Glomerular visceral epithelial cell (primary cell): ENCODE results near the gene UBE3A.

Experiments used
- DNase-seq: peaks from one replicate; pipeline ENCODE4 v3.0.0-alpha.2; 2016; ENCODE audit errors: extremely low spot score

Gene UBE3A

GRCh38 chr15:25331860-25332259 is 107.0 kb downstream of the UBE3A start:
- DNase-seq, result no peak

DNA sequence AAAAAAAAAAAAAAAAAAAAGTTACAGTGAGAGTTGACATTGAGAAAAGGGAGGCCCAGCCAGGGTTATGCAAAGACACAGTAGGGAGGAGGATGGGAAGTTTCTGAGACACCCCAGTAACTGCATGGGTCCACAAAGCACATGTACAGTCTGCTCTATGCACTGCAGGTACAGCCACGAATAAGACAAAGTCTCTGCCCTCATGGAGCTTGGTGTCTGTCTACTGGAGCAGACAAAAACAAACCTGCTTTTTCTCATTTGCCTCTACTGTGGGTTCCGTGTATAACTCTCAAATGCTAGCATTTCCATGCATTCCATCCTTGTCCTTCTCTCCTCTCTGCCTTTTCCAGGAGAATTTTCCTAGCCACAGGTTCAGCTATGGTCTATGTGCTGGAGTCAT is 107.4 kb downstream of the UBE3A start:
- no peak for DNase-seq

GRCh38 chr15:25329696-25330095 is 109.1 kb downstream of the UBE3A start:
- no peak for DNase-seq

DNA sequence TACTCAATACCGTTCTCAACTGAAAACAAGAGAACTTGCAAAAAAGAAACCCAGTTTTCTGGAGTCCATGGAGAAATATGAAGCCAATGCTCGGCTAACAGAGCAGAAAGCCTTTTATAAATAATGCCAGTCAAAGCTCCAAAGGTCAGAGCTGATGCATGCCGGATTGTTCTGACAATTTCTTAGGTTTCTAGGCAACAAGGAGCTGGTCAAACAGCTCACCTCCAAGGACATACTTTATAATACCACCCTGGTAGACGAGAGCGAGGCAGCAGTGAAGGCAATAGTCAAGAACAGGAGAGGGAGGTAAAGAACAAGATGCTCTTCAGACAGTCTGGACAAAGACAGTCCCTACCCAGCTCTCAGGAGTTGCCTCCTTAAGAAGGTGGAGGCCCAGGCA is 111.1 kb downstream of the UBE3A start:
- DNase-seq, result no peak

DNA sequence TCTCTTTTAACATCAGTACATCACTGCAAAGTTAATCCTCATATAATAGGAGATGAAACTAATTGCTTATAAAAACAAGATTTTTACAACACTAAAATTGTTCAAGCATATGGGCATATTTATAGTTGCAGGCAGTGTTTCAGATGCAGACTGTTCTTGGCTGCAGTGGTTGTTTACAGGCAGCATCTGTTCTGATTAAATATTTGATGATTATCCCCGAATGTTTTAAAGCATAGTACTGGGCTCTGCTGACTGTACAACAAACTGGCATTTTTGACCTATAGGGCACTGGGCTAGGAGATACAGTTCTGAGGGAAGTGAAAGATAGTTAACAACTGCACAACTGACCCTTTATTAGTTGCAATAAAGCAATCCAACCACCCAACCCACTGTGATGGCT is 113.6 kb downstream of the UBE3A start:
- DNase-seq, result no peak

- no peak for DNase-seq
These were observed 115.4 kb downstream of the UBE3A start for GRCh38 chr15:25323420-25323819.

DNA sequence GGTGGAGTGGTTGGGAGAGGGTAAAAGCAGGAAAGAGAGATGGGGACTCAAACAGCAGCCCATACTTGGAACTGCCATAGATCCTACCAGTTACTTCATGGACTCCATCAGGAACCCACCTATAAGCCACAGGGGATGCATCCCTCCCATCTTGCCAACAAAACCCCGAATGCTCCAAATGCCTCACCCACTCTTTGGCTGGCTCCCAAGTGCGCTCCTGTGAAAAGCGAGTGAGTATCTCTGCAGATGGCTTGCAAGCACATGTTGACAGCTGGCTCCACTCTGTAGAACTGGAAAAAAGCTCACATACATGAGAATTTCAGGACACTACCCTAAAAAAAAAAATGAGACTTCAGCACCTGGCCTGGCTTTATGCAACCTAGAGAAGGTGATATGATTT is 151.0 kb downstream of the UBE3A start:
- no peak for DNase-seq
